HepG2 (cell line): Measurements from ENCODE around the gene S100A7. TPM values are rescaled to one million over a fixed set of nuclear protein-coding genes. Genes with fewer than 3 reads are reported as not detected.

Source experiments
- ATF2 ChIP-seq: sonication (generic); formaldehyde crosslinking; IDR thresholded peaks from 2 replicates; pipeline ENCODE4 v1.4.0; 2020; ENCODE audit warnings: missing genetic modification reagents
- CREB1 ChIP-seq, 2 experiments: fragments of 450-650 bp in 1 of 2; IDR thresholded peaks; 2 replicates each; pipeline ENCODE4 v1.6.1; 2016 to 2017; ENCODE audit warnings: control low read depth in 1 of 2, mild to moderate bottlenecking in 1 of 2, missing compliant biosample characterization in 1 of 2, missing genetic modification characterization in 1 of 2
- ELF1 ChIP-seq: sonication (generic); formaldehyde crosslinking; IDR thresholded peaks from 2 replicates; pipeline ENCODE4 v1.4.0; 2020; ENCODE audit warnings: missing genetic modification reagents
- ELF3 ChIP-seq: IDR thresholded peaks from 2 replicates; pipeline ENCODE4 v1.6.1; 2016; ENCODE audit warnings: missing genetic modification reagents, missing compliant biosample characterization
- ETV6 ChIP-seq: sonication (generic); formaldehyde crosslinking; conservative IDR thresholded peaks from 2 replicates; pipeline ENCODE4 v1.4.0; 2020; ENCODE audit warnings: missing genetic modification reagents
- IRF2 ChIP-seq: IDR thresholded peaks from 2 replicates; pipeline ENCODE4 v1.6.1; 2018; ENCODE audit warnings: missing genetic modification reagents, missing compliant biosample characterization
- KDM2A ChIP-seq: sonication (generic); formaldehyde crosslinking; IDR thresholded peaks from 2 replicates; pipeline ENCODE4 v1.4.0; 2020; ENCODE audit warnings: low read depth, missing genetic modification reagents, borderline replicate concordance
- MTF1 ChIP-seq: sonication (generic); formaldehyde crosslinking; IDR thresholded peaks from 2 replicates; pipeline ENCODE4 v1.5.0; 2020; ENCODE audit warnings: missing genetic modification reagents
- MXD3 ChIP-seq: IDR thresholded peaks from 2 replicates; pipeline ENCODE4 v1.6.1; 2016; ENCODE audit warnings: mild to moderate bottlenecking, missing biosample characterization, missing genetic modification reagents
- NFKBIZ ChIP-seq: IDR thresholded peaks from 2 replicates; pipeline ENCODE4 v1.6.1; 2018; ENCODE audit warnings: missing genetic modification reagents, missing compliant biosample characterization
- RFXAP ChIP-seq: sonication (generic); formaldehyde crosslinking; IDR thresholded peaks from 2 replicates; pipeline ENCODE4 v1.4.0; 2020; ENCODE audit warnings: missing genetic modification reagents, borderline replicate concordance
- SOX13 ChIP-seq, 3 experiments: fragments of 450-650 bp in 1 of 3; sonication (generic) in 1 of 3; formaldehyde crosslinking in 1 of 3; IDR thresholded peaks in 2 of 3; conservative IDR thresholded peaks in 1 of 3; 2 replicates each; pipeline versions ENCODE4 v1.5.0 to v1.6.1; 2016 to 2020; ENCODE audit warnings: antibody characterized with exemption in 1 of 3, mild to moderate bottlenecking in 1 of 3, missing compliant biosample characterization in 1 of 3, missing genetic modification reagents in 1 of 3, moderate library complexity in 1 of 3
- SRY ChIP-seq: sonication (generic); formaldehyde crosslinking; IDR thresholded peaks from 2 replicates; pipeline ENCODE4 v1.8.0; 2022; ENCODE audit warnings: mild to moderate bottlenecking, missing genetic modification reagents
- ZNF232 ChIP-seq: sonication (generic); formaldehyde crosslinking; IDR thresholded peaks from 2 replicates; pipeline ENCODE4 v1.4.0; 2020; ENCODE audit warnings: missing genetic modification reagents, borderline replicate concordance
- ZNF263 ChIP-seq: sonication (generic); formaldehyde crosslinking; IDR thresholded peaks from 2 replicates; pipeline ENCODE4 v1.4.0; 2020; ENCODE audit warnings: missing genetic modification reagents
- ZNF331 ChIP-seq: sonication (generic); formaldehyde crosslinking; IDR thresholded peaks from 2 replicates; pipeline ENCODE4 v1.4.0; 2020; ENCODE audit warnings: missing genetic modification reagents
- ZNF335 ChIP-seq: sonication (generic); formaldehyde crosslinking; IDR thresholded peaks from 2 replicates; pipeline ENCODE4 v1.4.0; 2020; ENCODE audit warnings: missing genetic modification reagents
- ZNF441 ChIP-seq: sonication (generic); formaldehyde crosslinking; IDR thresholded peaks from 2 replicates; pipeline ENCODE4 v1.7.0; 2021; ENCODE audit warnings: missing genetic modification reagents, borderline replicate concordance
- ZNF607 ChIP-seq: sonication (generic); formaldehyde crosslinking; IDR thresholded peaks from 2 replicates; pipeline ENCODE4 v1.5.1; 2020; ENCODE audit warnings: missing genetic modification reagents, mild to moderate bottlenecking, borderline replicate concordance
- ZSCAN9 ChIP-seq: IDR thresholded peaks from 2 replicates; pipeline ENCODE4 v1.6.1; 2016; ENCODE audit warnings: borderline replicate concordance
- polyA plus RNA-seq, 8 experiments: library from polyadenylated mRNA; depleted of rRNA in 3 of 8; stranded (reverse) in 7 of 8; unstranded in 1 of 8; fragments of >200 nt; fragmentation: Illumina TruSeq in 4 of 8; extraction: Trizol in 4 of 8; gene quantifications; 2 replicates each; pipeline versions ENCODE4 v1.2.1 to v1.2.3, GENCODE V29; 2011 to 2016; ENCODE audit warnings: low read depth in 4 of 8, missing spikeins in 1 of 8, mixed read lengths in 1 of 8; ENCODE audit not compliant: insufficient read depth in 1 of 8
- total RNA-seq, 5 experiments: library from RNA; depleted of rRNA; stranded (reverse); fragments of >200 nt; fragmentation: Illumina TruSeq; extraction: Trizol; gene quantifications; 2 replicates each; pipeline ENCODE4 v1.2.3, GENCODE V29; 2016; ENCODE audit warnings: low read depth in 1 of 5
- TF ChIP-seq, protein P1 (sequence below): sonication (generic); formaldehyde crosslinking; IDR thresholded peaks from 2 replicates; pipeline ENCODE4 v1.4.0; 2020; ENCODE audit warnings: mild to moderate bottlenecking, missing genetic modification reagents
- TF ChIP-seq, protein P2 (sequence below): sonication (generic); formaldehyde crosslinking; conservative IDR thresholded peaks from 2 replicates; pipeline ENCODE4 v1.8.0; 2022; ENCODE audit warnings: low read depth, missing genetic modification reagents
- TF ChIP-seq, protein P3 (sequence below): sonication (generic); formaldehyde crosslinking; IDR thresholded peaks from 2 replicates; pipeline ENCODE4 v1.4.0; 2020; ENCODE audit warnings: missing genetic modification reagents

Gene S100A7
- total and polyA plus RNA-seq, 2 of the 13 experiments (the other 11 are each of a cell fraction or from before 2014, with no cell fraction given): not detected

- TF ChIP-seq ZNF441 (CRISPR knock-in tag): peak; percentile 66; the same call in 1 of the 2 replicates
- peak; percentile 80; the same call in 1 of the 2 replicates for TF ChIP-seq SRY (CRISPR knock-in tag)
- no peak for TF ChIP-seq ZNF607 (CRISPR knock-in tag)
- peak; percentile 98 for TF ChIP-seq CREB1 (IDR thresholded peaks at IDR 0.05)
- peak; percentile 96 for TF ChIP-seq CREB1 (CRISPR knock-in tag; IDR thresholded peaks at IDR 0.05)
- no peak for TF ChIP-seq ELF1 (CRISPR knock-in tag)
- TF ChIP-seq, protein P1, sequence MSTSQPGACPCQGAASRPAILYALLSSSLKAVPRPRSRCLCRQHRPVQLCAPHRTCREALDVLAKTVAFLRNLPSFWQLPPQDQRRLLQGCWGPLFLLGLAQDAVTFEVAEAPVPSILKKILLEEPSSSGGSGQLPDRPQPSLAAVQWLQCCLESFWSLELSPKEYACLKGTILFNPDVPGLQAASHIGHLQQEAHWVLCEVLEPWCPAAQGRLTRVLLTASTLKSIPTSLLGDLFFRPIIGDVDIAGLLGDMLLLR: no peak
- TF ChIP-seq ZNF335: 0 out of 2 replicates have a peak, but pooled peaks have one; percentile 45
- no peak for TF ChIP-seq SOX13 (IDR thresholded peaks at IDR 0.05)
- TF ChIP-seq SOX13 (CRISPR knock-in tag; conservative IDR thresholded peaks at IDR 0.05 in 1 of 2, IDR thresholded peaks at IDR 0.05 in 1 of 2): peak in 1 of 2 experiments; percentile 25; a peak in 1 of 4 replicates
- TF ChIP-seq ETV6 (CRISPR knock-in tag): 0 out of 2 replicates have a peak, but pooled peaks have one; percentile 45
- TF ChIP-seq ATF2 (CRISPR knock-in tag): peak; percentile 76; the same call in 1 of the 2 replicates
- 0 out of 2 replicates have a peak, but pooled peaks have one; percentile 49 for TF ChIP-seq MTF1
- peak; percentile 74 for TF ChIP-seq ZNF331 (CRISPR knock-in tag)
- peak; percentile 56; the same call in 1 of the 2 replicates for TF ChIP-seq IRF2 (CRISPR knock-in tag)
- TF ChIP-seq, protein P2, sequence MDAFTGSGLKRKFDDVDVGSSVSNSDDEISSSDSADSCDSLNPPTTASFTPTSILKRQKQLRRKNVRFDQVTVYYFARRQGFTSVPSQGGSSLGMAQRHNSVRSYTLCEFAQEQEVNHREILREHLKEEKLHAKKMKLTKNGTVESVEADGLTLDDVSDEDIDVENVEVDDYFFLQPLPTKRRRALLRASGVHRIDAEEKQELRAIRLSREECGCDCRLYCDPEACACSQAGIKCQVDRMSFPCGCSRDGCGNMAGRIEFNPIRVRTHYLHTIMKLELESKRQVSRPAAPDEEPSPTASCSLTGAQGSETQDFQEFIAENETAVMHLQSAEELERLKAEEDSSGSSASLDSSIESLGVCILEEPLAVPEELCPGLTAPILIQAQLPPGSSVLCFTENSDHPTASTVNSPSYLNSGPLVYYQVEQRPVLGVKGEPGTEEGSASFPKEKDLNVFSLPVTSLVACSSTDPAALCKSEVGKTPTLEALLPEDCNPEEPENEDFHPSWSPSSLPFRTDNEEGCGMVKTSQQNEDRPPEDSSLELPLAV: no peak
- peak; percentile 53; the same call in 1 of the 2 replicates for TF ChIP-seq MXD3
- TF ChIP-seq, protein P3, sequence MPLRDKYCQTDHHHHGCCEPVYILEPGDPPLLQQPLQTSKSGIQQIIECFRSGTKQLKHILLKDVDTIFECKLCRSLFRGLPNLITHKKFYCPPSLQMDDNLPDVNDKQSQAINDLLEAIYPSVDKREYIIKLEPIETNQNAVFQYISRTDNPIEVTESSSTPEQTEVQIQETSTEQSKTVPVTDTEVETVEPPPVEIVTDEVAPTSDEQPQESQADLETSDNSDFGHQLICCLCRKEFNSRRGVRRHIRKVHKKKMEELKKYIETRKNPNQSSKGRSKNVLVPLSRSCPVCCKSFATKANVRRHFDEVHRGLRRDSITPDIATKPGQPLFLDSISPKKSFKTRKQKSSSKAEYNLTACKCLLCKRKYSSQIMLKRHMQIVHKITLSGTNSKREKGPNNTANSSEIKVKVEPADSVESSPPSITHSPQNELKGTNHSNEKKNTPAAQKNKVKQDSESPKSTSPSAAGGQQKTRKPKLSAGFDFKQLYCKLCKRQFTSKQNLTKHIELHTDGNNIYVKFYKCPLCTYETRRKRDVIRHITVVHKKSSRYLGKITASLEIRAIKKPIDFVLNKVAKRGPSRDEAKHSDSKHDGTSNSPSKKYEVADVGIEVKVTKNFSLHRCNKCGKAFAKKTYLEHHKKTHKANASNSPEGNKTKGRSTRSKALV (CRISPR knock-in tag): peak; percentile 65; the same call in 1 of the 2 replicates
- TF ChIP-seq KDM2A: peak; percentile 36; the same call in 1 of the 2 replicates
- TF ChIP-seq ZSCAN9 (CRISPR knock-in tag): peak; percentile 97
- peak; percentile 51; the same call in 1 of the 2 replicates for TF ChIP-seq ELF3 (CRISPR knock-in tag)
- 0 out of 2 replicates have a peak, but pooled peaks have one; percentile 21 for TF ChIP-seq RFXAP (CRISPR knock-in tag)
- TF ChIP-seq ZNF263: 0 out of 2 replicates have a peak, but pooled peaks have one; percentile 23
- TF ChIP-seq ZNF232 (CRISPR knock-in tag): peak; percentile 79; the same call in 1 of the 2 replicates
- 0 out of 2 replicates have a peak, but pooled peaks have one; percentile 58 for TF ChIP-seq NFKBIZ (CRISPR knock-in tag)
Observed at GRCh38 chr1:153422450-153423068, 37.9 kb downstream of the S100A7 start (continued).
